GM19328 (cell line): Measurements from ENCODE around the gene RPL18.
A peak's percentile ranks its signal among the peaks of the same experiment; 100 is the strongest.

Experiments
- ATAC-seq: cut with Tn5 transposase; IDR thresholded peaks from one replicate; pipeline ENCODE4 v1.9.1; 2021; ENCODE audit warnings: mild to moderate bottlenecking, moderate library complexity; ENCODE audit not compliant: unreplicated experiment

RPL18 gene

GRCh38 chr19:48630296-48631063 is 11.5 kb upstream of the RPL18 start:
- ATAC-seq: no peak

- ATAC-seq: no peak
These were observed 10.8 kb upstream of the RPL18 start for GRCh38 chr19:48629599-48630295.

- ATAC-seq: no peak
These were observed 10.3 kb upstream of the RPL18 start for GRCh38 chr19:48629297-48629598.

GRCh38 chr19:48628486-48629296 is 9.7 kb upstream of the RPL18 start:
- ATAC-seq: no peak

GRCh38 chr19:48627865-48628314 is 8.9 kb upstream of the RPL18 start:
- no peak for ATAC-seq

GRCh38 chr19:48627201-48627864 is 8.4 kb upstream of the RPL18 start:
- ATAC-seq: no peak

- no peak for ATAC-seq
These were observed 6.9 kb upstream of the RPL18 start for GRCh38 chr19:48625891-48626327.

GRCh38 chr19:48624791-48625723 is 6.1 kb upstream of the RPL18 start:
- ATAC-seq: no peak

GRCh38 chr19:48624067-48624594 is 5.2 kb upstream of the RPL18 start:
- peak; percentile 49 for ATAC-seq

GRCh38 chr19:48623556-48624066 is 4.6 kb upstream of the RPL18 start:
- no peak for ATAC-seq

GRCh38 chr19:48619692-48620585 is 961 bp upstream of the RPL18 start:
- ATAC-seq: no peak

GRCh38 chr19:48618278-48618915 is 581 bp downstream of the RPL18 start:
- ATAC-seq: no peak

GRCh38 chr19:48617146-48617937 is 1.6 kb downstream of the RPL18 start:
- no peak for ATAC-seq

GRCh38 chr19:48616491-48617056 is 2.4 kb downstream of the RPL18 start:
- ATAC-seq: no peak

GRCh38 chr19:48616041-48616436 is 2.9 kb downstream of the RPL18 start:
- no peak for ATAC-seq

- ATAC-seq: no peak
These were observed 3.5 kb downstream of the RPL18 start for GRCh38 chr19:48615231-48616040.
